GM19023 (cell line): ENCODE measurements around the gene OR51I1.

ENCODE experiments used
- ATAC-seq: cut with Tn5 transposase; IDR thresholded peaks from one replicate; pipeline ENCODE4 v1.9.1; 2021; ENCODE audit warnings: mild to moderate bottlenecking, moderate library complexity; ENCODE audit not compliant: unreplicated experiment

Gene OR51I1

GRCh38 chr11:5441414-5441813 is at the start of gene OR51I1:
Gene OR51I1 (minus strand): TSS chr11:5441514. CDS start chr11:5441514, 0 bp downstream.
- ATAC-seq, result no peak

GRCh38 chr11:5489576-5490357 is 48.5 kb upstream of the OR51I1 start:
- ATAC-seq, result no peak

- ATAC-seq, result no peak
Observed at GRCh38 chr11:5488798-5489399, 47.6 kb upstream of the OR51I1 start.

GRCh38 chr11:5488385-5488784 is 47.1 kb upstream of the OR51I1 start, which contains the start of gene OR52D1:
Gene OR52D1 (plus strand): TSS chr11:5488685. CDS start chr11:5488707, 22 bp downstream.
- ATAC-seq, result no peak

GRCh38 chr11:5486421-5486820 is 45.1 kb upstream of the OR51I1 start:
- no peak for ATAC-seq

GRCh38 chr11:5486003-5486402 is 44.7 kb upstream of the OR51I1 start:
- no peak for ATAC-seq

GRCh38 chr11:5476186-5476819 is 35.0 kb upstream of the OR51I1 start:
- ATAC-seq, result no peak

GRCh38 chr11:5473921-5474320 is 32.6 kb upstream of the OR51I1 start:
- ATAC-seq, result no peak

- ATAC-seq, result no peak
Observed at GRCh38 chr11:5467527-5467926, 26.2 kb upstream of the OR51I1 start.

- no peak for ATAC-seq
Observed at GRCh38 chr11:5460983-5461621, 19.8 kb upstream of the OR51I1 start.

- no peak for ATAC-seq
Observed at GRCh38 chr11:5449432-5449831, 8.1 kb upstream of the OR51I1 start.

- ATAC-seq, result no peak
Observed at GRCh38 chr11:5449023-5449422, 7.7 kb upstream of the OR51I1 start, which contains the start of gene OR51I2. Gene OR51I2 (plus strand): TSS chr11:5449323. CDS start chr11:5453489, 4,166 bp downstream.

- no peak for ATAC-seq
Observed at GRCh38 chr11:5443835-5444393, 2.6 kb upstream of the OR51I1 start.

- ATAC-seq, result no peak
Observed at GRCh38 chr11:5423131-5423530, 18.2 kb downstream of the OR51I1 start.

- no peak for ATAC-seq
Observed at GRCh38 chr11:5421811-5422210, 19.5 kb downstream of the OR51I1 start, which contains the start of gene OR51Q1. Gene OR51Q1 (plus strand): TSS chr11:5422111. CDS start chr11:5422201, 90 bp downstream.

GRCh38 chr11:5420993-5421392 is 20.3 kb downstream of the OR51I1 start:
- no peak for ATAC-seq

GRCh38 chr11:5405173-5405572 is 36.1 kb downstream of the OR51I1 start:
- ATAC-seq, result no peak

GRCh38 chr11:5398936-5399335 is 42.4 kb downstream of the OR51I1 start:
- ATAC-seq, result no peak

- ATAC-seq, result no peak
Observed at GRCh38 chr11:5394091-5394490, 47.2 kb downstream of the OR51I1 start.
